GM13977 (cell line): ENCODE measurements around the gene BABAM2.

ENCODE experiments used
- DNase-seq: peaks from one replicate; pipeline ENCODE4 v3.0.0; 2012; ENCODE audit warnings: low spot score
- CTCF ChIP-seq: IDR thresholded peaks from 2 replicates; pipeline ENCODE4 v1.5.1; 2012; ENCODE audit warnings: mild to moderate bottlenecking, control low read depth; ENCODE audit not compliant: insufficient read depth; ENCODE audit errors: extremely low read depth, missing control alignments
- in situ Hi-C: fragments of 300-500 bp; cut with MboI; formaldehyde crosslinking; loops from one replicate; pipeline ENCODE4 v1.12.0; 2022; ENCODE audit warnings: low sequenced_read_pairs, low pct_unique_long_range_greater_than_20kb, mixed read lengths, inconsistent platforms; ENCODE audit not compliant: unreplicated experiment

Gene BABAM2

GRCh38 chr2:28063492-28063962 lies 173.0 kb downstream of the BABAM2 start:
- no peak for DNase-seq
- in situ Hi-C loops, result no loop called here
- no peak for TF ChIP-seq CTCF

- no peak for TF ChIP-seq CTCF
- in situ Hi-C loops, result no loop called here
Measured at GRCh38 chr2:28067602-28068001, 177.1 kb downstream of the BABAM2 start.

GRCh38 chr2:28068088-28068487 lies 177.6 kb downstream of the BABAM2 start:
- no peak for DNase-seq
- no peak for TF ChIP-seq CTCF
- in situ Hi-C loops, result no loop called here

More at GRCh38 chr2:28067602-28068001, 177.1 kb downstream of the BABAM2 start:
- no peak for DNase-seq

GRCh38 chr2:28068527-28068926 lies 178.0 kb downstream of the BABAM2 start:
- no peak for TF ChIP-seq CTCF
- in situ Hi-C loops, result no loop called here
- no peak for DNase-seq

- in situ Hi-C loops, result no loop called here
- DNase-seq, result no peak
- no peak for TF ChIP-seq CTCF
Measured at GRCh38 chr2:28071221-28071620, 180.7 kb downstream of the BABAM2 start.

- no peak for TF ChIP-seq CTCF
- in situ Hi-C loops, result no loop called here
- DNase-seq, result no peak
Measured at GRCh38 chr2:28074137-28074536, 183.6 kb downstream of the BABAM2 start.

GRCh38 chr2:28080911-28081310 lies 190.4 kb downstream of the BABAM2 start:
- in situ Hi-C loops, result no loop called here
- no peak for DNase-seq
- TF ChIP-seq CTCF, result no peak
